ENCODE data around the gene HK3.

HK3 gene

GRCh38 chr5:176891331-176891958 lies 7.7 kb downstream of the HK3 start:
- no peak for TF ChIP-seq CTCF (IDR thresholded peaks at IDR 0.05; ENCODE audit: control insufficient read depth, insufficient read depth, low read depth, low read length, missing control alignments)
- DNase-seq (ENCODE audit: low read depth) = no peak
- H3K4me3 ChIP-seq (ENCODE audit: control insufficient read depth, low read depth, low read length) = no peak overlapping the region

- H3K4me3 ChIP-seq (ENCODE audit: control insufficient read depth, low read depth, low read length) = no peak overlapping the region
- TF ChIP-seq CTCF (IDR thresholded peaks at IDR 0.05; ENCODE audit: control insufficient read depth, insufficient read depth, low read depth, low read length, missing control alignments) = no peak
- DNase-seq (ENCODE audit: low read depth) = no peak
Observed at GRCh38 chr5:176890455-176891330, 8.5 kb downstream of the HK3 start.

- DNase-seq (ENCODE audit: low read depth) = no peak
- no peak overlapping the region for H3K4me3 ChIP-seq (ENCODE audit: control insufficient read depth, low read depth, low read length)
- TF ChIP-seq CTCF (IDR thresholded peaks at IDR 0.05; ENCODE audit: control insufficient read depth, insufficient read depth, low read depth, low read length, missing control alignments) = no peak
Observed at GRCh38 chr5:176889321-176890280, 9.5 kb downstream of the HK3 start.

GRCh38 chr5:176888865-176889165 lies 10.3 kb downstream of the HK3 start:
- TF ChIP-seq CTCF (IDR thresholded peaks at IDR 0.05; ENCODE audit: control insufficient read depth, insufficient read depth, low read depth, low read length, missing control alignments) = no peak
- H3K4me3 ChIP-seq (ENCODE audit: control insufficient read depth, low read depth, low read length) = no peak overlapping the region
- DNase-seq (ENCODE audit: low read depth) = no peak

GRCh38 chr5:176888016-176888864 lies 10.9 kb downstream of the HK3 start:
- no peak for TF ChIP-seq CTCF (IDR thresholded peaks at IDR 0.05; ENCODE audit: control insufficient read depth, insufficient read depth, low read depth, low read length, missing control alignments)
- no peak overlapping the region for H3K4me3 ChIP-seq (ENCODE audit: control insufficient read depth, low read depth, low read length)
- DNase-seq (ENCODE audit: low read depth) = no peak
